HepG2 (cell line): ENCODE results near the gene ZNF660.

Experiments
- CTCF ChIP-seq: sonication (generic); formaldehyde crosslinking; IDR thresholded peaks from 2 replicates; pipeline ENCODE4 v1.5.0; 2020; ENCODE audit warnings: mild to moderate bottlenecking, missing genetic modification reagents, moderate library complexity
- DDIT3 ChIP-seq: sonication (generic); formaldehyde crosslinking; IDR thresholded peaks from 2 replicates; pipeline ENCODE4 v1.4.0; 2020; ENCODE audit warnings: mild to moderate bottlenecking, missing genetic modification reagents
- ELF1 ChIP-seq: sonication (generic); formaldehyde crosslinking; IDR thresholded peaks from 2 replicates; pipeline ENCODE4 v1.4.0; 2020; ENCODE audit warnings: missing genetic modification reagents
- ESRRA ChIP-seq: sonication (generic); formaldehyde crosslinking; IDR thresholded peaks from 2 replicates; pipeline ENCODE4 v1.5.1; 2020; ENCODE audit warnings: mild to moderate bottlenecking, low read depth, missing genetic modification reagents
- PBX2 ChIP-seq: IDR thresholded peaks from 2 replicates; pipeline ENCODE4 v1.6.1; 2016; ENCODE audit warnings: control low read depth
- POLR2AphosphoS5 ChIP-seq: IDR thresholded peaks from 2 replicates; pipeline ENCODE4 v1.6.1; 2012; ENCODE audit warnings: low read depth, low read length

GRCh38 chr3:44601749-44602148 lies 17.0 kb downstream of the ZNF660 start:
- TF ChIP-seq ELF1 (CRISPR knock-in tag) = no peak
- no peak for TF ChIP-seq ESRRA
- TF ChIP-seq PBX2 (CRISPR knock-in tag) = no peak
- TF ChIP-seq DDIT3 (CRISPR knock-in tag) = no peak
- TF ChIP-seq POLR2AphosphoS5 = no peak
- no peak for TF ChIP-seq CTCF (CRISPR knock-in tag)
